Endothelial cell of umbilical vein (primary cell): ENCODE data around the gene NMU. TPM values are rescaled to one million over a fixed set of nuclear protein-coding genes. Genes with fewer than 3 reads are reported as not detected.
A peak's percentile ranks its signal among the peaks of the same experiment; 100 is the strongest.

Experiments used
- BruUV-seq: library from RNA; stranded (reverse); fragments of 400-500 nt; replicated peaks from 2 replicates; lab custom pipeline; 2021; lab: Mats Ljungman, UMichigan
- CTCF ChIA-PET: fragments of 300-600, 350-600 bp; sonication (Branson Sonifier 250); formaldehyde crosslinking; loops from one replicate; lab custom pipeline; 2021; ENCODE audit warnings: antibody characterized with exemption, inconsistent platforms; lab: Charles Lee
- POLR2A ChIA-PET: fragments of 300-600, 350-600 bp; sonication (Branson Sonifier 250); formaldehyde crosslinking; loops from one replicate; lab custom pipeline; 2021; ENCODE audit warnings: antibody characterized with exemption, inconsistent platforms; lab: Charles Lee
- DNase-seq: peaks from one replicate; pipeline ENCODE4 v3.0.0-alpha.2; 2011; ENCODE audit warnings: low read depth, low spot score
- FAIRE-seq: peaks from 2 replicates; lab custom pipeline; 2011; peaks lifted over from hg19 to GRCh38; lab: Jason Lieb, UNC
- H2AFZ ChIP-seq: 2 replicates; pipeline ENCODE4 v1.6.0; 2012; ENCODE audit warnings: low read depth, low read length, control low read depth, inconsistent platforms
- H3K27ac ChIP-seq: 2 replicates; pipeline ENCODE4 v1.5.1; 2011; ENCODE audit warnings: low read depth, mild to moderate bottlenecking, control low read depth, low read length, moderate library complexity; ENCODE audit not compliant: insufficient read depth
- H3K27me3 ChIP-seq, 2 experiments: 2 replicates each; pipeline versions ENCODE4 v1.6.0 to v1.6.1; 2011; ENCODE audit warnings: low read length in 2 of 2, mixed read lengths in 1 of 2; ENCODE audit not compliant: control insufficient read depth in 2 of 2, insufficient read depth in 2 of 2
- H3K36me3 ChIP-seq, 2 experiments: 2 replicates in 1 of 2; 3 replicates in 1 of 2; pipeline ENCODE4 v1.5.1; 2011; ENCODE audit warnings: low read length in 2 of 2, mild to moderate bottlenecking in 1 of 2, moderate library complexity in 1 of 2; ENCODE audit not compliant: control insufficient read depth in 2 of 2, insufficient read depth in 2 of 2; ENCODE audit errors: extremely low read depth in 1 of 2
- H3K4me1 ChIP-seq: 3 replicates; pipeline ENCODE4 v1.5.1; 2011; ENCODE audit warnings: mild to moderate bottlenecking, low read length; ENCODE audit not compliant: control insufficient read depth, insufficient read depth; ENCODE audit errors: extremely low read depth
- H3K4me2 ChIP-seq: 2 replicates; pipeline ENCODE4 v1.6.1; 2011; ENCODE audit warnings: low read length, control low read depth, mixed read lengths; ENCODE audit not compliant: insufficient read depth
- H3K4me3 ChIP-seq, 3 experiments: fragments of 200-600 bp in 1 of 3; sonication (generic), shearing (Covaris generic) in 1 of 3; replicated peaks in 1 of 3; 2 replicates each; pipeline ENCODE4 v1.5.1; 2011 to 2016; ENCODE audit warnings: control low read depth in 3 of 3, low read length in 3 of 3, mild to moderate bottlenecking in 2 of 3, inconsistent platforms in 1 of 3, low read depth in 1 of 3, moderate library complexity in 1 of 3; ENCODE audit not compliant: insufficient read depth in 1 of 3
- H3K79me2 ChIP-seq: 2 replicates; pipeline ENCODE4 v1.6.0; 2012; ENCODE audit warnings: low read length, inconsistent platforms; ENCODE audit not compliant: control insufficient read depth, insufficient read depth
- H3K9ac ChIP-seq: replicated peaks from 2 replicates; pipeline ENCODE3; 2011; ENCODE audit warnings: low read length, control low read depth; ENCODE audit not compliant: insufficient read depth; ENCODE audit errors: extremely low read depth
- H3K9me1 ChIP-seq: replicated peaks from 3 replicates; pipeline ENCODE4 v1.6.0; 2011; ENCODE audit warnings: mild to moderate bottlenecking, low read length; ENCODE audit not compliant: control insufficient read depth, insufficient read depth; ENCODE audit errors: extremely low read depth
- H3K9me3 ChIP-seq: replicated peaks from 2 replicates; pipeline ENCODE4 v1.5.1; 2012; ENCODE audit warnings: low read length, inconsistent platforms; ENCODE audit not compliant: control insufficient read depth, insufficient read depth
- H4K20me1 ChIP-seq: replicated peaks from 2 replicates; pipeline ENCODE3; 2011; ENCODE audit warnings: mild to moderate bottlenecking, low read length; ENCODE audit not compliant: control insufficient read depth, insufficient read depth; ENCODE audit errors: extremely low read depth
- CTCF ChIP-seq, 2 donors: IDR thresholded peaks; 1 replicate in 1 of 2; 2 replicates in 1 of 2; pipeline ENCODE4 v1.5.1; 2011; ENCODE audit warnings: low read length in 2 of 2, mild to moderate bottlenecking in 2 of 2, moderate library complexity in 2 of 2, control low read depth in 1 of 2, inconsistent platforms in 1 of 2, low read depth in 1 of 2; ENCODE audit not compliant: insufficient read depth in 1 of 2; ENCODE audit errors: extremely low read depth in 1 of 2
- EZH2 ChIP-seq: IDR thresholded peaks from 2 replicates; pipeline ENCODE4 v1.6.1; 2012; ENCODE audit warnings: borderline replicate concordance, low read depth, mild to moderate bottlenecking, moderate library complexity, low read length, inconsistent platforms; ENCODE audit not compliant: severe bottlenecking
- FOS ChIP-seq: IDR thresholded peaks from 2 replicates; pipeline ENCODE4 v1.6.1; 2011; ENCODE audit warnings: mild to moderate bottlenecking, low read length, moderate library complexity, borderline replicate concordance; ENCODE audit not compliant: insufficient read depth
- GATA2 ChIP-seq: IDR thresholded peaks from 2 replicates; pipeline ENCODE4 v1.7.0; 2011; ENCODE audit warnings: low read depth, mild to moderate bottlenecking, moderate library complexity, mixed read lengths, low read length; ENCODE audit not compliant: insufficient read length, insufficient read depth
- JUN ChIP-seq: IDR thresholded peaks from 2 replicates; pipeline ENCODE4 v1.6.1; 2011; ENCODE audit warnings: borderline replicate concordance, low read depth; ENCODE audit not compliant: insufficient read length, insufficient read depth
- MYC ChIP-seq: IDR thresholded peaks from one replicate; pipeline ENCODE4 v1.6.1; 2011; ENCODE audit warnings: mild to moderate bottlenecking, low read depth, low read length
- POLR2A ChIP-seq: IDR thresholded peaks from 2 replicates; pipeline ENCODE4 v1.6.1; 2012; ENCODE audit warnings: low read depth, mild to moderate bottlenecking, control low read depth, low read length
- dilution Hi-C: fragments of 300-500 bp; cut with MboI; formaldehyde crosslinking; loops from one replicate; pipeline ENCODE4 v1.15.0; 2019; ENCODE audit warnings: low sequenced_read_pairs; ENCODE audit not compliant: extremely low pct_ligation_motif_present
- intact Hi-C: fragments of 100-400 bp; cut with micrococcal nuclease; formaldehyde crosslinking; loops from one replicate; pipeline ENCODE4 v1.10.0; 2022
- polyA plus RNA-seq, 4 experiments: library from polyadenylated mRNA; depleted of rRNA in 3 of 4; stranded (reverse) in 3 of 4; unstranded in 1 of 4; fragments of >200 nt; gene quantifications; 2 replicates each; pipeline versions ENCODE4 v1.2.1 to v1.2.3, GENCODE V29; 2011 to 2012; ENCODE audit warnings: missing spikeins in 1 of 4
- total RNA-seq: library from RNA; stranded (reverse); gene quantifications from 2 replicates; pipeline ENCODE4 v1.2.3, GENCODE V29; 2021

The NMU gene
- total and polyA plus RNA-seq, 2 donors (not counting 3 experiments of a cell fraction or from before 2014, with no cell fraction given), result 1.4 to 3.7 TPM

GRCh38 chr4:55636656-55636999 is 530 bp upstream of the NMU start:
- H3K9ac ChIP-seq, result no peak overlapping the region
- peak overlapping the region; percentile 48 for H2AFZ ChIP-seq
- H3K9me1 ChIP-seq, result no peaks in the 10 kb centered on the region
- FAIRE-seq (no peak), DNase-seq (no peak)
- peaks cover 36 to 62% of the 10 kb centered on the region in 2 experiments for H3K27me3 ChIP-seq
- no peaks in the 10 kb centered on the region for H3K36me3 ChIP-seq
- peak overlapping the region; percentile 64 for H3K4me2 ChIP-seq
- no peak for TF ChIP-seq FOS
- no peak for TF ChIP-seq JUN
- no peak for TF ChIP-seq CTCF (IDR thresholded peaks at IDR 0.05; ENCODE audit: extremely low read depth in 1 of 2, insufficient read depth in 1 of 2, low read depth in 1 of 2, low read length in 2 of 2)
- no peak for TF ChIP-seq EZH2
- TF ChIP-seq GATA2, result no peak
- ChIA-PET POLR2A (no interaction called here), CTCF (no interaction called here)
- H3K79me2 ChIP-seq, result no peaks in the 10 kb centered on the region
- no peaks in the 10 kb centered on the region for H4K20me1 ChIP-seq
- BruUV-seq, result no TSS peak
- no peak overlapping the region for H3K27ac ChIP-seq
- no peaks in the 10 kb centered on the region for H3K9me3 ChIP-seq
- dilution Hi-C loops, result no loop called here
- peaks cover 7% of the 10 kb centered on the region for H3K4me1 ChIP-seq
- peak overlapping the region in 1 of 3 experiments; percentile 32 for H3K4me3 ChIP-seq
- intact Hi-C loops, result no loop called here

GRCh38 chr4:55635282-55635681 is 816 bp downstream of the NMU start:
- no peaks in the 10 kb centered on the region for H3K9me1 ChIP-seq
- H3K4me2 ChIP-seq, result peak overlapping the region; percentile 64
- BruUV-seq, result no TSS peak
- H3K9me3 ChIP-seq, result no peaks in the 10 kb centered on the region
- H4K20me1 ChIP-seq, result no peaks in the 10 kb centered on the region
- H3K27me3 ChIP-seq, result peaks cover 35 to 62% of the 10 kb centered on the region in 2 experiments
- intact Hi-C loops (no loop called here), dilution Hi-C loops (no loop called here)
- peaks cover 7% of the 10 kb centered on the region for H3K4me1 ChIP-seq
- TF ChIP-seq POLR2A, result no peak
- TF ChIP-seq FOS, result no peak
- TF ChIP-seq JUN, result no peak
- TF ChIP-seq MYC, result no peak
- no peak for FAIRE-seq
- no peak overlapping the region for H2AFZ ChIP-seq
- no peak overlapping the region for H3K27ac ChIP-seq
- no peak overlapping the region for H3K9ac ChIP-seq
- CTCF ChIA-PET, result interaction anchor here (1.1 to 1.2 kb wide), 2 partner anchors 28 to 675 kb away, joined by 4 read pairs; no protein-coding TSS in a partner anchor
- POLR2A ChIA-PET, result no interaction called here
- H3K79me2 ChIP-seq, result no peaks in the 10 kb centered on the region
- DNase-seq, result no peak
- H3K4me3 ChIP-seq, result no peak overlapping the region
- H3K36me3 ChIP-seq, result no peaks in the 10 kb centered on the region
